NCI-H1105 treated with DMSO at 0.1 percent for 48 hours (cell line): ENCODE data around the gene ERI2.

Experiments used
- DNase-seq: peaks from one replicate; lab custom pipeline; 2025; lab: John Stamatoyannopoulos, UW

ERI2 gene

GRCh38 chr16:20806168-20807050 is at the start of gene ERI2, which contains the start of gene REXO5:
Gene ERI2, minus strand, starts transcription at chr16:20806472. Its CDS starts 42 bp downstream, at chr16:20806430.
Gene REXO5, plus strand, starts transcription at chr16:20806527. Its CDS starts 427 bp downstream, at chr16:20806954.
- peak; percentile 83 for DNase-seq

- DNase-seq: no peak
These were observed 48.7 kb upstream of the ERI2 start for GRCh38 chr16:20854963-20855362.

DNA sequence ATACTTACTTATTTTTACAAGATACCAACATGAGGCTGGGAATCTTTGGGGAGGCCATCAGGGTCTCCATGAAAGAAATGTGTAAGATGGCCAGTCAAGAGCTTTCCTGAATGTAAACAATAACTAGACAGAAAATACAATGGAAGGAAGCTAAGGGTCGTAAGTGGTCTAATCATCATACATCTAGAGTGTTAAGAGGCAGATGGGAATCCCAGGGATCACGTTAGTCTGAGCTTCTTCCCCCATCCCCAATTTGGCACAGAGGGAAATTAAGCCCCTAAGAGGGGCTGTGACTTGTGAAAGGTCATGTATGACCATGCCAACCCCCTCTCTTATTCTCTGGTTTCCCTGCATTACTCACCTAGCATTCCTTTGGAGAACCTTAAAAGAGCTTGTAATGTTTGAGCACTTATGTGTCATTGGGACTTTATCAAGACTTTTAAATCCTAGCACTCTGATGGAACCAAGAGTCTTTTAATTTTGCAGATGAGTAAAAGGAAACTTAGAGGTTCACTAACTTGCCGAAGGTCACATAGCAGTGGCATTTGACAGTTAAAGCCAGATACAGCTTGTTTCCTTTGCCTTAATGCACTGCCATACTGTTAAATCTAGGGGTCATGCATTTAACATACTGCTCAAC is 47.8 kb upstream of the ERI2 start:
- DNase-seq: no peak

GRCh38 chr16:20853143-20853542 is 46.9 kb upstream of the ERI2 start:
- DNase-seq: no peak

DNA sequence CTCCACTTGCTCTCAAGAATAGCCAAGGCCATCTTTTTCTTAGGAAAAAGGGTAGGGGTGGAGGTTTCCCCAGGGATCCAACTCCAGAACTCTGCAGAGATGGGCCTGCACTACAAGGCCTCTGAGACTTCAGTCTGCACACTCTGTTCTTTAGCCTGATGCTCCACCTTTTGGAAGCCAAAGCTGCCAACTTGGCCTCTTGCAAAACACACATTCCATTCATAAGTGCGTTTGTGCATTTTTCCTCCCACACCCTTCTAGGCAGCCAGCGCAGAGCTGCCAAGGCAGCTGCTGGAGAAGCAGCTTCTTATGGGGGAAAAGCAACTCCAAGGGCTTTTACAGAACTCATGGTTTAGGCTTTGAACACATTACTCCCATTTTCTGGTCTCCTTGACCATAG is 45.3 kb upstream of the ERI2 start:
- no peak for DNase-seq

DNA sequence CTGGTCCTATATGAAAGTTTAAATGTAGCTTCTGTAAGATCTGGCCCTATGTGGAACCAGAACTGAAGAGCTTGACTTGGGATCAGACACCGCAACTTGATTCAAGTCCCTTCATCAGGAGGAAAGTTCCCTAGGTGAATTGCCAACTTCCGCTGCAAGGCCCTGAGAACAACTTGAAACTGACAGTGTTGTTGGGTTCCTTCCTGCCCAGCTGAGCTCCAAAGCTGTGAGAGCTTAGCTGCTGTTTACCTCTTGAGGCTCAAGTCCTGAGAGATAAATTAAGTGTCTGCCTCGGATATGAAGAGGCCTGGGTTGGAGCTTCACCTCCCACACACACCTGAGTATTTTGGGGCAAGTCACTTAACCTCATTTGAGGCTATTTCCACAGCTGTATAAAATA is 44.7 kb upstream of the ERI2 start:
- DNase-seq: no peak

DNA sequence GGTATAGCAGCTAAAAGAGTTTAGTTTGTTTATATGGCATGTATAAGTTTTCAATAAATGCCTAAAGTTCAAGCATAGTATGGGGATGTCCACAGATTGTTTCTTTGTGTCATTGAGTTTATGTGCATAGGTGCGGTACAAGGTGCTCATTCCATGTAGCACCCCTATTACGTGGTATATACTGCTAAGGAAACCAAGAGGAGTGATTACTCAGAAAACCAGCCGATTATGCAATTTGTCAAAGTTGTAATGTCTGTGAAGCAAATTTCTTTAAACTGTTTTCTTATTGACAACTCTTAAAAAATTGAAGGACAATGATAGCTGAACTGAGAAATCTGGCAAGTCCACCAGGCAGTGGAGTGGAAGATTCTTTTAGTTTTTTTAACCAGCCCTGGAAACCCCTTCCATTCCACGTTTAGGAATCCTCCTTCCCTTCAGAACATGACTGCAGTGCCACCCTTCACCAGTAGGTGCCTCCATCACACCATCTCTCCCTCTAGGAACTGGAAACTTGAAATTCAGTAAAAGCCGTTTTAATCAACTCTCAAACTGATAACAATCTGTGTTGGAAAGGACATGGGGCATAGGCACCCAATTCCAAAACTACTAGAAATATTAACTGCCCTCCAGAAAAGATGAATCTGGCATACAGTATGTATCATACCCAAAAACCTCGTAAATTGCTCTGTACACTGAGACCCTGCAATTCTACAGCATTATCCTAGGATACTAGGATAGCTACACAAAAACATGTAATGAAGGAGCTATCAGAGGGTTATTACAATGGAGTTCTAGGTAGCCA is 43.5 kb upstream of the ERI2 start:
- DNase-seq: peak; percentile 23

DNA sequence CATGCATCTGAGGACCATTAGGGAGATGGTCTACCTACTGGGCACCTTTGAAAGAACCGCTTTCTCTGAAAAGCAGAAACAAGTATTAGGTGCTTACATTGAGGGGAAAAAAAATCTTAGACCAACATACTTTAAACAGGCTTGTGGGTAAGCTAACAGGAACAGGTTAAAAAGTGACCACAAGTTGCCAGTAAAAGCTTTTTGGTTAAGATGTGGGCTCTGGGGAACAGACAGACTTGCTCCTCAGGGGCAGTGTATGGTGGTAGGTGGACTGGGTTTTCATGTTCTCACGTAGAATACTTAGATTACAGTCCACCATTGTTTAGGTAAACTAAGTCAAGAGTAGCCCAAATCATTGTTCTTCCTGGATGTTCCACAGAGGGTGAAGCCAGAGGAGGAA is 41.3 kb upstream of the ERI2 start:
- no peak for DNase-seq

DNA sequence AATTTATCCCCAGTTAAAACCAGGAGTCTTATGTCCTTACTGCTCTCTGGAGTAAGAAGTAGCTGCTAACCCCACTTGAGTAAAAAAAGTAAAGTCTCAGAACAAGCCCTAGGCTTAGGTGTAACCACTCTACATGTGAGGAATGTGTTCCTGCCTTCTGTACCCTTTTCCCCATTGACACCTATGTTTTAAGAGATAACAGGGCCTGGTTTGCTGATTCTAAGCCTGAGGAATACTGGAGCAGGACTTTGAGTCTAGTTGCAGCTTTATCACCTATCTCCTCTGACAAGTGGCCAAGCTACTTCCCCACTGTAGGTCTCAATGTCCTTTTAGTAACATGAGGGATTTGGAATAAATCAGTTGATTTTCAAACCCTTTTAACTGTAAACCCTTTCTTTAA is 40.3 kb upstream of the ERI2 start:
- no peak for DNase-seq

DNA sequence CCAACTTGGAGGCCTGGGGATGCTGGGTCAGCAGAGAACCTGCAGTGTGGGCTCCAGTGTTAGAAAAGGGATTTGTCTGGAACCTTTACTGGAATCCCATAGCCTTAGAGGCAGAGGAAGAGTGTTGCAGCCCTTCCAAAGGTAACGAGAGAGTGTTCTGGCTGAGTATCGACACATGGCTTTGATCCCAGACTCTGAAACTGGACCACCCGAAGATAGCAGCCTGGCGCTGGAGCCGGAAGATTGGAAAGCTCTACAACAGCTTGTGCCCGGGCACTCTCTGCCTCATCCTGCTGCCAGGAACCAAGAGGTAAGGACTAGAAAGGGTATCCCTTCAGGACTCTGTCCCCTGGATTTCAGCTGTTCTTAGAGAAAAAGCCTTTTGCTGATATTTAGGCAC is 39.8 kb upstream of the ERI2 start:
- DNase-seq: no peak

GRCh38 chr16:20844588-20844987 is 38.3 kb upstream of the ERI2 start:
- DNase-seq: no peak

- no peak for DNase-seq
These were observed 37.8 kb upstream of the ERI2 start for GRCh38 chr16:20844054-20844453.

DNA sequence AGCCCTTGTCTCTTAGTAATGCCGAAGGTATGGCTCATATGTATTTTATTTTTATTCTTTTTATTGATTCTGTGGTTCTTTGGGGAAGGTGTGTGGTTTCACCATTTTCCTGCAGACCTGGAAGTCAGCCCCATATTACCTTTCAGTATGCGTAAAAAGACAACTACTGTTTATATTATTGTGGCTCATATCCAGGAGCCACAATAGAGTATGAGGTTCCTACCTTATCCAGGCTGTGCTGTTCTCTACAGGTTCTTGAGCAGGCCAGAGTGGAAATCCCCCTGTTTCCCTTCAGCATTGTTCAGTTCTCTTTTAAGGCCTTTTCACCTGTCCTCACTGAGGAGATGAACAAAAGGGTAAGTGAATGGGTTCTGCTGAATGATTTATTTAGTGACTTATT is 33.2 kb upstream of the ERI2 start:
- DNase-seq: no peak

GRCh38 chr16:20838240-20838639 is 32.0 kb upstream of the ERI2 start:
- no peak for DNase-seq

DNA sequence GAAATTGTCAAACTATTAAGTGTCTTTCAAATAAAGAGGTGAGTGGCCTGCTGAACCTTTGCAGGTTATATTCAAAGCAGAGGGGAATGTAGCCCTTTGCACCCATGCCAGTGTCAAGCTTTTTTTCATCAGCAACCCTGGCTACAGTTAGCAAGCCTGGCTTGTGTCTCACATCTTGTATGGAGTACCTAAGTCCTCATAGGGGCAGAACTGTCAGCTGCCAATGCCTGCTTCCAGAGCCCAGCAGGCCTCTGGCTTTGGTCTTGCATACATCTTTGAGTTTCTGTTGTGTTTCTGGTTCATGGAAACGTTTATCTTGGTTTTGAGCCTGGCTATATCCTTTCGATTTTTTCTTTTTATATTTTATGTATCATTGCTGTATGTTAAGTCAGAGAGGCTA is 26.8 kb upstream of the ERI2 start:
- DNase-seq: no peak

DNA sequence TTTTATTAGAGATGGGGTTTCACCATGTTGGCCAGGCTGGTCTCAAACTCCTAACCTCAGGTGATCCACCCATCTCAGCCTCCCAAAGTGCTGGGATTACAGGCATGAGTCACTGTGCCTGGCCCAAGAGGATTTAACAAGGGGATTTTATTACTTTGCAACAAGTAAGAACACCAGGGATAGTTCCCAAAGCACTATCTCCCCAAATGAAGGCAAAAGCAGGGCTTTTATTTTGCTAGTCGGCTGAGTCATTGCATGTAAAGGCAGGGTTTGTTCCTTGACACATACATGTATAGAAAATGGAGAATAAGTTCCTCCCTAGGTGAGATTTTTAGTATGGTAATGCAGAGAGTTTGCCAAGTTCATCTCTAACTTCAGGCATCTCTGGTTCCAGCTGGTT is 24.1 kb upstream of the ERI2 start:
- DNase-seq: no peak

- DNase-seq: no peak
These were observed 23.3 kb upstream of the ERI2 start for GRCh38 chr16:20829536-20829935.

DNA sequence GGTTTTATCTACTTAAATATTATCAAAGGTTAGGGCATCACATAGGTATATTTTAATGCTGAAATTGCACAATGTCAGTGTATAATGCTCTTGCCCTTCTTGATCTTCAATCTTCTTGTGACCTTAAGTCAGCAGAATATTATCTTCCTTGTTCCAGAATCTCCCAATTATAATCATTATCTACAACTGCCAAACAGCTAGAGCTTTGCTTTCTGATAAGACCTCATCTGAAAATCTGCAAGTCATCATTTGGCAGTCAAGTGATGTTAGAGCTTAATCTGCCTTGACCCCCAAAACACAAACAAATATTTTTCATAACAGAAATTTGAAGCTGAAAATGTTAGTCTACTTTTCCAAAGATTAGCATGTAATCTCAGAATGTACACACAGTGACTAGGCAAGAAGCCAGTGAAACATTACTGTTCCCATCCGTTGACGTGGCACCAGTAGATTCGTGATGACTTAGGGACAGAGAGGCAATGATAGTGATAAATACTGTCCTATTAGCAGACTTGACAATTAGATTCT is 19.8 kb upstream of the ERI2 start:
- DNase-seq: no peak

GRCh38 chr16:20822521-20823325 is 16.5 kb upstream of the ERI2 start:
- no peak for DNase-seq

GRCh38 chr16:20821682-20822081 is 15.4 kb upstream of the ERI2 start:
- DNase-seq: no peak

- DNase-seq: no peak
These were observed 12.8 kb upstream of the ERI2 start for GRCh38 chr16:20818929-20819585.
